8988T (cell line): ENCODE measurements around the gene FBXO27.

Experiments
- DNase-seq: peaks from one replicate; pipeline ENCODE4 v3.0.0; 2011

FBXO27 gene

DNA sequence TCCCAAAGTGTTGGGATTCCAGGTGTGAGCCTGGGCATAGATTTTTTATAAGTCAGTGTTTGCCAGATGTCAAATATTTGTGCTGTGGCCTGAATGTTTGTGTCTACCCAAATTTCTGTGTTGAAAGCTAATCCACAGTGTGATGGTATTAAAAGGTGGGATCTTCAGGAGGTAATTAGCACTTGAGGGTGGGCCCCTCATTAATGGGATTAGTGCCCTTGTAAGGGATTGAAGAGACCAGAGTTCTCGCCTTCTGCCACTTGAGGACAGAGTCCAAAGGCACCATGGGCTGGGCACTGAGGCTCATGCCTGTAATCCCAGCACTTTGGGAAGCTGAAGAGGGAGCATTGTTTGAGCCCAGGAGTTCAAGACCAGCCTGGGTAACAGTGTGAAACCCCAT lies 47.1 kb downstream of the FBXO27 start:
- no peak for DNase-seq

DNA sequence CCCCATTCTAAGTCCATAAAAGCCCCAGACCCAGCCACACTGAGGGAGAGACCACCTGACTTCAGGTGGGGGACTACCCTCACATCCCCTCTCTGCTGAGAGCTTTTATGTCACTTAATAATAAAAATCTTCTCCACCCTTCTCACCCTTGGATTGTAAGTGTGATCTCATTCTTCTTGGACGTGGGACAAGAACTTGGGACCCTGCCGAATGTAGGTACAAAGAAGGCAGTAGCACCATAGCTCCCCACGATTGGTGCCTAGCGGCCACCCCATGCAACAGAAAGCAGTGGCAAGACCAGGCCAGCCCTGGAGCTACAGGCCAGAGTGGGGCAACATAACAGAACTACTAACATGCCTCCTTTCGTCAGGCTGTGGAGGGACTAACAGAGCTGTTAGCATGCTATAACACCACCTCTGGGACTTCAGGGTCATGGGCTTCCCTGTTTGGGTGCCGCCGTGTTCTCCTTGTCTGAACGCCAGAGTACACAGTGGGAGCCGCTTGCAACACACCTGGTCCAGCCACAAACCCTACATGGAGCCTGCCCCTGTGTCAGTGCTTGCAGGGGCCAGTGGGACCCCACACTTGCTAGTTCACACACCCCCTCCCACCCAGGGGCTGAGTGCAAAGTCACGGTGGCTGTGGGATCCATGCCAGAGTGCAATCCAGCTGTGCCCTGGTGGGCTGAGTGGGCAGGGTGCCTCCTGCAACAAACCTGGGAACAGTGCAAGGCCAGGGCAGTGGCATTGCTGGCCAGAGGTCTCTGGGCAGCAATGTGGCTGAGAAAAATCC lies 51.6 kb downstream of the FBXO27 start:
- no peak for DNase-seq

DNA sequence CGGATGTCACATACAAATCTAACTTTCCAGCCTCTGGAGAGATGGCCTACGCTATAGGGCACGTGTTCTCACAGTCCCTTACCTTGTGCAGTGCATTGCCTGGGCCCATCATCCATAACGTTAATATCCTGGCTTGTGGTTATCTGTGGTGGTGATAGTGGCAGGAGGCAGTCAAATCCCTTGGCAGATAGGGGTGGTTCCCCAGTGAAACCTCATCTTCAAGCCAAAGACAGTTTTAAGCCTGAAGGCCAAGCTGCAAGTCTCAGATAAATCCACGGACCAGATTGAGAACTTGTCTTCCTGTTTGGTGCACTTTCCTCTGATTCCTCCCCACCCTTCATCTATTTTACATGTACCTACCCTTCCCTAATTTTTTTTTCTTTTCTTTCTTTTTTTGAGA lies 52.5 kb downstream of the FBXO27 start:
- no peak for DNase-seq

GRCh38 chr19:38978326-38978689 lies 54.0 kb downstream of the FBXO27 start:
- no peak for DNase-seq

- no peak for DNase-seq
Measured at GRCh38 chr19:38977445-38978325, 54.7 kb downstream of the FBXO27 start.

GRCh38 chr19:38975861-38976271 lies 56.5 kb downstream of the FBXO27 start:
- DNase-seq: no peak

DNA sequence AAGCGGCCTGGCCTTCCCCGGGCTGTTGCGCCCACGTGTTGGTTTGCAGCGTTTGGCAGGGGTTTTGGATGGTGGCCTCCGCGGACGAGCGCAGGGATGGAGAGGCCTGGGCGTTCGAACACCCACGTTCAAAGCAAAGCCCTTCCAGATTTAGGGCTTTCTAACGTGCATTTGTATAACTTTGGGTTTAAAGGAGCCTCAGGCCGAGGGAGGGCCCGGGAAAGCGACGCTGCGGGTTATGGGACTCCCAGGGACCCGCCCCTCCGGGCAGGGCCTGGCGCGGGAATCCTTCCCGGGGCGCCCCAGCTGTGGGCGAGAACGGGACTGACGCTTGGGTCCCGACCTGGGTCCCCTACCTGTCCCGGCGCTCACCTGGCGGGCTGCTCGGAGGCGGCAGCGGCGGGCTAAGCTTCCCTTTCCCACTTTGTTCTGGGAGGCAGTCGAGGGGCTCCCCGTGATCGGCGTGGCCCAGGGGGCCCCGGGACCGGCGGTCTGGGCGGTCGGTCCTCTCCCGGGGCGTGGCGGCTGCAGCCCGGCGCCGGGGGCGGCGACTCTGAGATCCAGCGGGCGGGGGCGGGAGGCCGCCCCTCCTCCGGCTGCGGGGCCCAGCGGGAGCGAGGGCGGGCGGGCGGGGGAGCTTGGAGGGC lies 57.0 kb downstream of the FBXO27 start, which contains the start of gene FBXO17:
TSS of gene FBXO17 (minus strand) at position 529 of the 647 bp plus-strand sequence. CDS start 25,423 bp downstream, outside the sequence.
- peak; percentile 83 for DNase-seq

- no peak for DNase-seq
Measured at GRCh38 chr19:38974624-38975213, 57.6 kb downstream of the FBXO27 start.
